Neural cell (in vitro differentiated cells): Measurements from ENCODE around the gene MOB2.

Experiments used
- CTCF ChIP-seq: fragments of 450-650 bp; IDR thresholded peaks from 2 replicates; pipeline ENCODE4 v1.5.1; 2014; ENCODE audit warnings: antibody characterized with exemption, mild to moderate bottlenecking, moderate library complexity; ENCODE audit not compliant: poor library complexity, severe bottlenecking
- EP300 ChIP-seq: fragments of 450-650 bp; conservative IDR thresholded peaks from 2 replicates; pipeline ENCODE4 v1.6.1; 2014; ENCODE audit warnings: antibody characterized with exemption, mild to moderate bottlenecking, moderate library complexity; ENCODE audit not compliant: poor library complexity, severe bottlenecking
- MXI1 ChIP-seq: fragments of 450-650 bp; conservative IDR thresholded peaks from 2 replicates; pipeline ENCODE4 v1.6.1; 2014; ENCODE audit warnings: antibody characterized with exemption, mild to moderate bottlenecking; ENCODE audit not compliant: poor library complexity, severe bottlenecking
- POLR2AphosphoS5 ChIP-seq: IDR thresholded peaks from 2 replicates; pipeline ENCODE4 v1.6.1; 2012
- RAD21 ChIP-seq: fragments of 450-650 bp; conservative IDR thresholded peaks from 2 replicates; pipeline ENCODE4 v1.6.1; 2014; ENCODE audit warnings: antibody characterized with exemption, mild to moderate bottlenecking, moderate library complexity
- SMC3 ChIP-seq: fragments of 450-650 bp; conservative IDR thresholded peaks from 2 replicates; pipeline ENCODE4 v1.6.1; 2014; ENCODE audit warnings: antibody characterized with exemption, mild to moderate bottlenecking, moderate library complexity; ENCODE audit not compliant: poor library complexity

GRCh38 chr11:1456176-1456575, 30.4 kb downstream of the MOB2 start:
- TF ChIP-seq CTCF (no peak), RAD21 (no peak), POLR2AphosphoS5 (no peak), MXI1 (no peak), EP300 (no peak), SMC3 (no peak)
